ENCODE results near the gene NFATC4.

NFATC4 gene

GRCh38 chr14:24365600-24366412 lies 2.2 kb upstream of the NFATC4 start:
- H3K4me3 ChIP-seq (ENCODE audit: low read depth, low read length) = peak overlapping the region; percentile 92

GRCh38 chr14:24366413-24366720 lies 1.6 kb upstream of the NFATC4 start:
- DNase-seq (ENCODE audit: low read depth) = no peak
- TF ChIP-seq CTCF (IDR thresholded peaks at IDR 0.05; ENCODE audit: low read depth, low read length, missing control alignments) = no peak
- H3K4me3 ChIP-seq (ENCODE audit: low read depth, low read length) = peak overlapping the region; percentile 92
- in situ Hi-C loops (cut with HindIII; ENCODE audit: low sequenced_read_pairs) = loop anchor here (5.0 kb wide), 1 partner anchor 51 kb away; no protein-coding TSS in a partner anchor

More at GRCh38 chr14:24365600-24366412, 2.2 kb upstream of the NFATC4 start:
- in situ Hi-C loops (cut with HindIII; ENCODE audit: low sequenced_read_pairs) = loop anchor here (5.0 kb wide), 1 partner anchor 51 kb away; no protein-coding TSS in a partner anchor
- DNase-seq (ENCODE audit: low read depth) = peak; percentile 84
- TF ChIP-seq CTCF (IDR thresholded peaks at IDR 0.05; ENCODE audit: low read depth, low read length, missing control alignments) = peak; percentile 92

- in situ Hi-C loops (cut with HindIII; ENCODE audit: low sequenced_read_pairs) = loop anchor here (5.0 kb wide), 1 partner anchor 50 kb away; no protein-coding TSS in a partner anchor
- TF ChIP-seq CTCF (IDR thresholded peaks at IDR 0.05; ENCODE audit: low read depth, low read length, missing control alignments) = no peak
- H3K4me3 ChIP-seq (ENCODE audit: low read depth, low read length) = peak overlapping the region; percentile 92
- DNase-seq (ENCODE audit: low read depth) = peak; percentile 84
Measured at GRCh38 chr14:24366721-24367513, 1.1 kb upstream of the NFATC4 start.

- TF ChIP-seq CTCF (IDR thresholded peaks at IDR 0.05; ENCODE audit: low read depth, low read length, missing control alignments) = no peak
- peak overlapping the region; percentile 92 for H3K4me3 ChIP-seq (ENCODE audit: low read depth, low read length)
- no peak for DNase-seq (ENCODE audit: low read depth)
- in situ Hi-C loops (cut with HindIII; ENCODE audit: low sequenced_read_pairs) = loop anchor here (5.0 kb wide), 1 partner anchor 49 kb away; no protein-coding TSS in a partner anchor
Measured at GRCh38 chr14:24368212-24368561, 203 bp downstream of the NFATC4 start.

GRCh38 chr14:24368562-24369252 lies 723 bp downstream of the NFATC4 start:
- H3K4me3 ChIP-seq (ENCODE audit: low read depth, low read length) = peak overlapping the region; percentile 92
- in situ Hi-C loops (cut with HindIII; ENCODE audit: low sequenced_read_pairs) = loop anchor here (5.0 kb wide), 1 partner anchor 49 kb away; no protein-coding TSS in a partner anchor
- DNase-seq (ENCODE audit: low read depth) = peak; percentile 18
- TF ChIP-seq CTCF (IDR thresholded peaks at IDR 0.05; ENCODE audit: low read depth, low read length, missing control alignments) = no peak

GRCh38 chr14:24369463-24369862 lies 1.5 kb downstream of the NFATC4 start:
- DNase-seq (ENCODE audit: low read depth) = no peak
- peak overlapping the region; percentile 92 for H3K4me3 ChIP-seq (ENCODE audit: low read depth, low read length)
- in situ Hi-C loops (cut with HindIII; ENCODE audit: low sequenced_read_pairs) = loop anchor here (5.0 kb wide), 1 partner anchor 48 kb away; no protein-coding TSS in a partner anchor
- no peak for TF ChIP-seq CTCF (IDR thresholded peaks at IDR 0.05; ENCODE audit: low read depth, low read length, missing control alignments)
